SK-N-MC (cell line): ENCODE results near the gene CTSZ.

Experiments used
- EZH2 ChIP-seq: fragments of 200-600 bp; sonication (generic); IDR thresholded peaks from one replicate; pipeline ENCODE4 v1.6.1; 2017; ENCODE audit warnings: antibody characterized with exemption
- FOXP2 ChIP-seq: optimal IDR thresholded peaks from 2 replicates; pipeline ENCODE3; 2011; ENCODE audit warnings: mild to moderate bottlenecking, moderate library complexity; ENCODE audit not compliant: insufficient read depth; ENCODE audit errors: extremely low read length, control extremely low read depth
- POLR2AphosphoS5 ChIP-seq: IDR thresholded peaks from 2 replicates; pipeline ENCODE4 v1.6.1; 2012; ENCODE audit warnings: mild to moderate bottlenecking, low read depth, low read length, borderline replicate concordance

DNA sequence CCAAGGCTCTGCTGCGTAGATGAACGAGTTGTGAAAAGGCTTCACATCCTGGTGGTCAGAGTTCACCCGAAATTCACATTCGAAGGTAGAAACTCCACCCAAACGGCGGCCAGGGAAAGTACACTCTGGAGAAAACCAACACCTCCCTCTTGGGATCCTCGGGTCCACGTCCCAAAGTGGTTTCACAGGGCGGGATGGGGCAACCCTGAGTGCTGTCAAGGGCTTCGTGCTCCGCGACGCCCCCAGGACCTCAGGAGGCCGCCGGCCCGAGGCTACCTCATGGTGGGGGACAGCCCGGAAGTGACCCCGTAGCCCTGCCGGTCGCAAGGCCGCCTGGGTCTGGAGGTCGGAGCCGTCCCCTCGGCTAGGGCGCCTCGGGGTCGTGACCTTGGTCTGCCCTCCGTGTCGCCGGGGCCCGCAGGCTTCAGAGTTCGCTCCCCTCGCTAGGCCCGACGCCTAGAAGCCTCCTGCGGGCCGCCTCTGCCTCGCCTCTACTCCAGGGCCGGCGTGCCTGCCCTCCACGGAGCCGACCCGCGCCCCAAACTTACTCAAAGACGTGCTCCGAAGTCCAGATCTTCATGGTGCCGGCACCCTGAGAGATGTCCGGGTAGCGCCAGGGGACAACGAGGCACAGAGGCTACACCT lies 35.2 kb upstream of the CTSZ start, which contains the start of gene PRELID3B:
- peak; percentile 62; the same call in 1 of the 2 replicates for TF ChIP-seq POLR2AphosphoS5
- TF ChIP-seq FOXP2: no peak
- TF ChIP-seq EZH2: no peak
